Fibroblast of mammary gland (primary cell): ENCODE measurements around the gene UXS1.

Source experiments
- DNase-seq: peaks from one replicate; pipeline ENCODE4 v3.0.0-alpha.2; 2010; ENCODE audit warnings: low read depth
- H3K4me3 ChIP-seq: 2 replicates; pipeline ENCODE4 v1.5.1; 2011; ENCODE audit warnings: low read depth, mild to moderate bottlenecking, low read length, moderate library complexity; ENCODE audit not compliant: control insufficient read depth
- TF ChIP-seq, protein P1 (sequence below): conservative IDR thresholded peaks from 2 replicates; pipeline ENCODE4 v1.5.1; 2011; ENCODE audit warnings: low read depth, low read length, inconsistent platforms; ENCODE audit not compliant: control insufficient read depth, insufficient read depth

Gene UXS1

DNA sequence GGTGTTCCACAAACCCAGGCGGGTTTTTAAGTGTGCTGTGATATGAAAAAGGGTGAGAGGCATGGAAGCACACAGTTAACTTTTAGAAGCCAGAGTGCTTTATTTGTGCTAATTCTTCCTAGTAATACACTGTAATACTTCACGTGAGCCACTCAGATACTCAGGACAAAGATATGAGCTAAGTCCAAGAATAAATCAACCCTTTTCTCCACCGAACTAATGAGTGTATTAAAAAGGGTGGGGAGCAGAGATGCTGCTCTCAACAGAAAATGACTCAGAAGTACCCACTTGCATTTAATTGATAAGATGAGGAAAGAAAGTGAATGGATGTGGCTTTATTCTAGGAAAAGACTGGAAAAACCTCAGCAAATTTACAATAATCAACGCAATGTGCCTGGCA, 79.9 kb downstream of the UXS1 start:
- no peak for DNase-seq
- no peak overlapping the region for H3K4me3 ChIP-seq
- TF ChIP-seq, protein P1, sequence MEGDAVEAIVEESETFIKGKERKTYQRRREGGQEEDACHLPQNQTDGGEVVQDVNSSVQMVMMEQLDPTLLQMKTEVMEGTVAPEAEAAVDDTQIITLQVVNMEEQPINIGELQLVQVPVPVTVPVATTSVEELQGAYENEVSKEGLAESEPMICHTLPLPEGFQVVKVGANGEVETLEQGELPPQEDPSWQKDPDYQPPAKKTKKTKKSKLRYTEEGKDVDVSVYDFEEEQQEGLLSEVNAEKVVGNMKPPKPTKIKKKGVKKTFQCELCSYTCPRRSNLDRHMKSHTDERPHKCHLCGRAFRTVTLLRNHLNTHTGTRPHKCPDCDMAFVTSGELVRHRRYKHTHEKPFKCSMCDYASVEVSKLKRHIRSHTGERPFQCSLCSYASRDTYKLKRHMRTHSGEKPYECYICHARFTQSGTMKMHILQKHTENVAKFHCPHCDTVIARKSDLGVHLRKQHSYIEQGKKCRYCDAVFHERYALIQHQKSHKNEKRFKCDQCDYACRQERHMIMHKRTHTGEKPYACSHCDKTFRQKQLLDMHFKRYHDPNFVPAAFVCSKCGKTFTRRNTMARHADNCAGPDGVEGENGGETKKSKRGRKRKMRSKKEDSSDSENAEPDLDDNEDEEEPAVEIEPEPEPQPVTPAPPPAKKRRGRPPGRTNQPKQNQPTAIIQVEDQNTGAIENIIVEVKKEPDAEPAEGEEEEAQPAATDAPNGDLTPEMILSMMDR, result no peak

DNA sequence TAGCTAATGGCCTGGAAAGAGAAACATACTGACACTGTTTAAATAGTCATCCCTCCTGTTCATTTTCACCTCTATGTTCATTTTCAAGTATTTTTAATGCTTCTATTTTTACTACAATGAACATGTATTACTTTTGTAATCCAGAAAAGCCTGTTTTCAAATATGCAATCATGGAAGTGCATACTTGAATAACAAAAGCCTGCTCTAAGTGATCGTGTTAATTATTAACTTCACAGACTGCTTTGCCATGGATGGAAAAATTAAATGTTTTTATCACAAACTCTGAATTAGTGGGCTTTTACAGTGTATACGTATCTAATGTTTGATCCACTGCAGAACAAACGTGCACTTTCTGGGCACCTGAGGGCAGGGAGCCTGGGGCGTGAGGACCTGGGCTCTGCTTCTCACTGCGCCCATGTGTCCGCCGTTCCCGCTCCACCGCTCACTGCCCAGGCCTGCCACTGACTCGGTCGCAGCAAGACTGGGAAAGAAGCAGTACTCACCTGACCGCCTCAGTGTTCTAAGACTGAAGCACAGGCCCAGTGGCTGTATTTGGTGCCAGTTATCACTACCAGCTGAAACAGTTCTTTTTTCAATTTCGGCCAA, 80.6 kb downstream of the UXS1 start:
- H3K4me3 ChIP-seq, result no peak overlapping the region
- DNase-seq, result no peak
- TF ChIP-seq, protein P1, result no peak

DNA sequence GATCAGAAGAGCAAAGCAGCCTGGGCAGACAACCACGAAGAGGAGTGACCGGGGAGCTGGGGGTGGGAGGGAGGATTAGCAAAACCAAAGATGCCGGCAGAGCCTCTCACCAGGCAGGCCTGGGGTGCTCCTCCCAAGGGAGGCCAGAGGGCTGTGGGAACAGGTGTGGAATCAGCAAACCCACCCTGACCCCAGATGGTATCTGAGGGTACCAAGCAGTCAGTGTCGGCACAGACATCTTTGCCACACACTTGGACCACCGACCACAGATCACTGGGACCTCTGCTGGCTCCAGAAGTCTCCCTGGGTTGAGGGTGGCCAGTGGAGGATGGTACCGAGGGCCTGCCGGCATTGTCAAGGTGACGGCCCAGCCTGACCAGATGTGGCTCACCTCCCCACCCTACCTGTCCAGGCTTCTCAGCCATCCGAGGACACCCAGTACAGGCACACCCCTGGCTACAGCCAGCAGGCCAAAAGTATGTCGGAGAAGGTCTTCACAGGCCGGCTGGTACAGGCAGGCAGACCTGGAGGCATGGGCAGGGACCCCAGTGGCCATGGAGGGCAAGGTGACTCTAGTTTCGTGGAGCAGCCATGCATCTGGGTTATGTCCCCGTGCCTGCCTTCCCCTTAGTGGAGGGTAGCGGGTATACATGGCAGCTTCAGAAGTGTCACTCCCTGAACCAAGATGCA, 82.1 kb downstream of the UXS1 start:
- DNase-seq, result no peak
- H3K4me3 ChIP-seq, result no peak overlapping the region
- TF ChIP-seq, protein P1, result no peak

DNA sequence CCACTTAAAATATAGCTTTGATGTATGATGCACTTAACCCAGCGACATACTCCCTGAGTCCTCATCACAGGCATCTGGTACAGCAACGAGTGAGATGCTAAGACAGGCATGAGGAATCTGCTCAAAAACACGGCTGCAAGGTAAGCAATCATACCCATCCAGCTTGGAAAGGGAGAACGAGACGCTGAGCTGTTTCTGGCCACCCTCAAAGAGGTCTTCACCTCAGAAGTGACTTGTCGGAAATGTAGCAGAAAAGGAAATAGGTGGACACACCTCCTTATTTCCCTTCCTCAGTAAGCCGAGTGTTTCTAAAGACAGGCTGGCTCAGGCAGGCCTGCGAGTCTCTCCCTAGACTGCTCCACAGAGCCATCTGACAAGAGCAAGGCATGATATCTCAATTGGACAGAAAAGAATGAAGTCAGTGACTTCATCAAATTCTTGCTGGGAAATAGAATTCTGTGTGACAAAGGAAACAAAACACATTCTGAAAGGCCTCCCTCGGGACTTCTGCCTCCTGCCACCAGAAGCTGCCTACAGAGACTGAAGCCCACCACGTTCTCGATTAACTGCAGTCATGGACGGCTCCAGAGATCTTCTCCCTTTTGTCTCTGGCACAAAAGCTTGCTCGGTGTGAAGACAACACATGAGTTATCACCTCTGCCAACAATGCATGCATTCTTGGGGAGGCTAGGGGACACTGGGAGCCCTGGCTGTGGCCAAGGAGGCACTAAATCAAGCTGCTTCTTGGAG, 84.3 kb downstream of the UXS1 start:
- TF ChIP-seq, protein P1, result no peak
- DNase-seq, result no peak
- no peak overlapping the region for H3K4me3 ChIP-seq

DNA sequence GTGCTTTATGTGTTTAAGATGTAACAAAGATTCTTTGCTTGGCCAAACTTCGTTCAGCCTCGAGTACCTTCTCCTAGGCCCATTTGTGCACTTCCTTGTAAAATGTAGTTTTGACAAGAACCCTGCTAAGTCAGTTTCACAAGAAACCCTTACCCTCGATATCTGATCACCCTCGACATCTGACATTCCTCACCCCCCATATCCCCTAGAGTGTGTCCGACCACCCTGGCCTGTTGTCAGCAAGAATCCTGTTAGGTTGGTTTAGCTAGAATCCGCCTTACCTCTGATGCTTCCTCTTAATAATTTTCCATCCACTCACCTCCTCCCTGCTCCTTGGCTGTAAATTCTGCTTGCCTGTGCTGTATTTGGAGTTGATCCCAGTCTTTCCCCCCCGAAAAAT, 85.3 kb downstream of the UXS1 start:
- no peak for DNase-seq
- TF ChIP-seq, protein P1, result no peak
- no peak overlapping the region for H3K4me3 ChIP-seq

DNA sequence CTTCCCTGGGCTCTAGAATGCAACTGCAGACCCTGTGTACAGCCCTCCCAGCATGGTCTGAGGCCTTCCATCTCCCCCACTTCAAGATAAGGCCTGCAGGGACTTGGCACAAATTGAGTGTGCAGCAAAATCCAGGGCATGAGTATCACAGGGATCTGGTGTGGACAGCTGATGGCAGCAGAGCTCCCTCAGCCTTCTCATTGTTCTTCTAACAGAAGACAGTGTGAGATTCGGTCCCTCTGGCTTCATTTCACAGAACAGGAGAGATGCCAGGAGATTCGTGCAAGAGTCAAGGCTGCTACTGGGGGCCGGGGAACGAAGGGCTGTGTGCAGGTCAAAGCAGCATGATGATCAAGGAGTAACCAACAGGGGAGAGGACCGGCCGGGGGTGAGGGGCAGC, 85.8 kb downstream of the UXS1 start:
- no peak overlapping the region for H3K4me3 ChIP-seq
- DNase-seq, result peak; percentile 21
- TF ChIP-seq, protein P1, result peak; percentile 17
